Raji (cell line): ENCODE measurements around the gene PIK3R6.

Source experiments
- POLR2A ChIP-seq: IDR thresholded peaks from 2 replicates; pipeline ENCODE4 v1.6.1; 2011; ENCODE audit warnings: low read depth, low read length, control low read depth; ENCODE audit not compliant: insufficient read depth

Gene PIK3R6

DNA sequence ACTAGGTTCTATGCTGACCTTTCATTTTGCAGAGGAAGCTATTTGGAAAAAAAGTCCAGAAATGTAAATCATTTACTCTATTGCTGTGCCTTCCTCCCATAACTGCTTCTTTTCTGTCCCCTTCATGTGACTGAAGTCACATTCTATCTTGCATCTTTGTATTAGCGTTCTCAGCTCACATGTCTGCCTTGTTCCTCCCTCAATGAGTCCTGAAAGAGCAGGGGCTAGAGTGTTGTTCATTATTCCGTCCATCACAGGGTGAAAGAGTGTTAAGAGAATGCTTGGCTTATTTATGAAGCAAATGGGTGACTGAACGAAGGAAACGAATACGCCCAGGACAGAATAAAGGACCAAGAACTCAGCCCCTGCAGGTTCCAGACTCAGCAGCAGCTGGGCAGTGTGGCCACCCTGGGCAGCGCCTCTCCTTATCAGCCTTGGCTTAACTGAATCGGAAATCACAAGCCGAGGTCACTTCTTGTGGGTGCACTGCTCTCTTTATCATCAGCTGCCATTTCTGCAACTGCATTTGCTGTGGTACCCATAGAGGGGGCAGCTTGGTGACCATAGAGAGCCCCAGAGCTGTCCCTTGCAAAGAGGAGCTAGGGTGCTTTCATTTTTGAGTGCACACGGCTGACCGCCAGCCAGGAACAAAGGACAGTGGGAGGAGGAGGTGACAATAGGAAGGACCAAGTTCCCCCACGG, 1.8 kb upstream of the PIK3R6 start:
- no peak for TF ChIP-seq POLR2A

DNA sequence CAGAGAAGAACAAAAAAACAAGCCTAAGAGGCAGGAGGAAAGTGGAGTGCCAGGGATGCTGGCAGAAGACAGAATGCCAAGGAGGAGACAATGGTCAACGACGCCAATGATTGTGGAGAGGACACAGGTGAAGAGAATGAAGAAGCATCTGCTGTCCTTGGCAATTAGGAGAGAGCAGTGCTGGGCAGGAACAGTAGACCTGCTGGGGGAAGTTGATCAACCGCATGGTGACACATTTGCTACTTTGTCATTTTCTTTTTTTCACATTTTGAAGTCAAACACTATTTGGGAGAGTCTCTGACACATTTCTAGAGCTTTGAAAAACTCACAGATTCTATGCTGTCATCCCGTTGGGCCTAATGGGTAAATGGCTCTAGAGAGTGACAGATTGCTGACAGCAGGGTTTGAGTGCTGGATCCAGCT, 1.1 kb upstream of the PIK3R6 start:
- no peak for TF ChIP-seq POLR2A

DNA sequence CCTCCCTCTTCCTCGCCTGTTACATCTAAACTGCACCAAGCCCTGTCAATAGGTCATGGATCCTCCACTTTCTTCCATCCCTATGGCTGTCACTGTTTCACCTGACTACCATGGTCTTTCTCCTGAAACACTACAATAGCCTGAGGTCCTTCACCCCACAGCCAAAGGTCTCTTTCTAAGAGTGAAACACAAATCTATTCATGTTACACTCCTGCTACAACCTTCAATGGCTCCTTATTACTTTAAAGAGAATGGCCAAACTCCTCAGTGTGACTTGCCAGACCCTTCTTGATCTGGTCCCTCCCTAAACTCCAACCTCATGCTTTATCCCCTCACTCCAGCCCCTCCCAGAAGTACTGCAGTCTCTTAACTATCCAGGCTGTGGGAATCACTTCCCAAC, 618 bp upstream of the PIK3R6 start:
- TF ChIP-seq POLR2A = no peak

DNA sequence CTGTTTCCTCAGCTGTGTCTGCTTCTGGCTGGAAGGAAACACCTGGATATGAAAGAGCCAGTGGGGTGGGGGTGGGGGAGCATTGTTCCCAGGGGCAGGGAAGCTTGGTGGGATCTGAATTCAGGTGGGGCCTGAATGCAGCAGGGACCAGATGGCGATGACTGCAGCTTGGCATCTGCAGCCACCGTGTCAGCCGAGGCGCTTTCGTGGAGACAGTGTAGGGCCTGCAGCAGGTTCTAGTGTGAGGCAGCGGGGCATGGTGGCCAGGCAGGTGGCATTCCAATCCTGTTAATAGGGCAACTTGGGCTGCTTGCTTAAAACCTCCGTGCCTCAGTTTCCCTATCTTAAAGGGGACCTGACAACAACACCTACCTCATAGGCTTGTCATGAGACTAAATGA, 1.7 kb downstream of the PIK3R6 start:
- no peak for TF ChIP-seq POLR2A

DNA sequence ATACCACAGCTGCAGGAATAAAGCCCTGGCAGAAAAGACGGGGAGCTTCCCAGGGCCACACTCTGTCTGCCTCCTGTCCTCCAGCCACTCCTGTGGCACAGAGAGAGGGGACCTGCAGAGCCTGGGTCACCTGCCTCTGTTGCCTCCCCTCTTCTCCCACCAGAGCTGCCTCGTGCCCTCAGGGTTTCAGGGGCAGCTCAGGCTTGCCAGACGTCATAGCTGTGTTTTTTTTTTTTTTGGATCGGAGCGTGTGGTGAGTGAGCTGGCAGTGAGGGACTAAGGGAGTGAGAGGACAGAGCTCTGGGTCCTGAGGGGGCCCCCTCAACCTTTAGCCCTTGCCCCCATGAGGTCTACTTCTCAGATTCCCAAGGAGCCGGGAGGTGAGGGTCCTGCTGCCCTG, 2.1 kb downstream of the PIK3R6 start:
- no peak for TF ChIP-seq POLR2A

DNA sequence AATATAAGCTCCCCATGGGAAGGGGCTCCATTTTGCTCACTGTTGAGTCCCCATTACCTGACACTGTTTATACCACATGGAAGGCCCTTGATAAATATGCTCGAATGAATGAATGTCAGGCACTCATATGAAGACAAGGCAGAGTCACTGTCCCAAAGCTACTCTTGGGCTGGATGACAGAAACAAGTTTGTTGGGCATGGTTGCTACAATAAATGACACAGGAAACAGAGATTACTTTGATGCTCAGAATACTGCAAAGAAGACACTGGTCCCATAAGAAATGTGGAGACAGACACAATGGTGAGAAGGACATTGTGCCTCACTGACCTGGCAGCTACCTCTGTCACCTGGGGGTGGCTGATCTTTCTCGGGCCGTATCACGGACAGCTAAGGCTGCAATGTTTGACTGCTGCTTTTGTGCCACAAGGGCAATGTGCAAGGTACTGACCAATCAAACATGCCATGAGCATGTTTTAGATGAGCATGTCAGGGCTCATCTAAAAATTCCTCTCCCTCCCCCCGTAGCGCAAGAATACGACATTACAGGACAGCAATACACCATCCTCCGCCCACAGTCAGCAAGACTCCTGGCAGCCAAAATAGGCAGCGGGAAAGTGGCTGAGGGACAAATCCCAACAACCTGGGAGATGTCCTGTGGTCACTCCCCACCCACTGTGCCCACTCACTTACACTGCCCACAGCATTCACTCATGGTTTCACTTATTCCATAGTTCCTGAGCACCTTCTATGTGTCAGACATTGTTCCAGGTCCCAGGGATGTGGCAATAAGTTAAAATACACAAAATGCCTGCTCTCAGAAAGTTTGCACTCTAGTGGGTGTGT, 5.0 kb downstream of the PIK3R6 start:
- TF ChIP-seq POLR2A = no peak

DNA sequence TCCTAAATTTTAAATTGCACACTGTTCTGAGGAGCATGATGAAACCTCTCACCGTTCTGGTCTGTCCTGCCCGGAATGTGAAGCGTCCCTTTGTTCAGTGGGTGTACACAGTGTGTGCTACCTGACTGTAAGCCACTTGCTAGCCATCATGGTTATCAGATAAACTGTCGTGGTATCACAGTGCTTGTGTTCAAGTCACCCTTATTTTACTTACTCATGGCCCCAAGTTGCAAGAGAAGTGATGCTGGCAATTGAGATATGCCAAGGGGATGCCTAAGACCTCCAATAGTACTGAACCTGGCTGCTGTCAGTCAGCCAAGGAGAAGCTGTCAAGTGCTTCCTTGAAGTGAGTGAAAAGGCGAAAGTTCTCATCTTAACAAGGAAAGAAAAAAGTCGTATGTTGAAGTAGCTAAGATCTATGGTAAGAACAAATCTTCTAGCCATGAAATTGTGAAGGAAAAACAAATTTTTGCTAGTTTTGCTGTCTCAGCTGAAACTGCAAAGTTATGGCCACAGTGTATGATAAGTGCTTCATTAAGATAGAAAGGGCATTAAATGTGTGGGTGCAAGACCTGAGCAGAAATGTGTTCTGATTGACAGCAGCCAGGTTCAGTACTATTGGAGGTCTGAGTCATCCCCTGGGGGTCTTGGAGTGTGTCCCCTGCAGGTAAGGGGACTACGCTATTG, 5.8 kb downstream of the PIK3R6 start:
- no peak for TF ChIP-seq POLR2A

DNA sequence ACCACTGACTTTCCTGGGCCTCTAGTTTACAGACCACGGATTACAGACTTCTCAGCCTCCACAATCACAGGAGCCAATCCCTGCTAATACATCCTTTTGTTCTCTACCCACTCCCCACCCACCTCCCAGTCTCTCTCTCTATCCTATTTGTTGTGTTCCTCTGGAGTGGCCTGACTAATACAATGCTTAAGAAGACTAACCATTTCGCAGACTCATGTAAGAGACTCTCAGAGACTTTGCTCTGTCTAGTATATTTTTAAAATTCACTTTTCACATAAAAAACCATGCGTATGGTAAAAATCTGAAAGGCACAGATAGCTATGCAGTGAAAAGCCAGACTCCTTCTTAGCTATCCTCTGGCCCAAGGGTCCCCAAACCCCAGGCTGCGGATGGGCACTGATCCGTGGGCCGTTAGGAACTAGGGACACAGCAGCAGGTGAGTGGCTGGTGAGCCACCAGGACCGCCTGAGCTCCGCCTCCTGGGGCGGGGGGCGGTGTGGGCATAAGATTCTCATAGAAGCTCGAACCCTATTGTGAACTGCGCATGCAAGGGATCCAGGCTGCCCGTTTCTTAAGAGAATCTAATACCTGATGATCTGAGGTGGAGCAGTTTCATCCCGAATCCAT, 7.6 kb downstream of the PIK3R6 start:
- no peak for TF ChIP-seq POLR2A

DNA sequence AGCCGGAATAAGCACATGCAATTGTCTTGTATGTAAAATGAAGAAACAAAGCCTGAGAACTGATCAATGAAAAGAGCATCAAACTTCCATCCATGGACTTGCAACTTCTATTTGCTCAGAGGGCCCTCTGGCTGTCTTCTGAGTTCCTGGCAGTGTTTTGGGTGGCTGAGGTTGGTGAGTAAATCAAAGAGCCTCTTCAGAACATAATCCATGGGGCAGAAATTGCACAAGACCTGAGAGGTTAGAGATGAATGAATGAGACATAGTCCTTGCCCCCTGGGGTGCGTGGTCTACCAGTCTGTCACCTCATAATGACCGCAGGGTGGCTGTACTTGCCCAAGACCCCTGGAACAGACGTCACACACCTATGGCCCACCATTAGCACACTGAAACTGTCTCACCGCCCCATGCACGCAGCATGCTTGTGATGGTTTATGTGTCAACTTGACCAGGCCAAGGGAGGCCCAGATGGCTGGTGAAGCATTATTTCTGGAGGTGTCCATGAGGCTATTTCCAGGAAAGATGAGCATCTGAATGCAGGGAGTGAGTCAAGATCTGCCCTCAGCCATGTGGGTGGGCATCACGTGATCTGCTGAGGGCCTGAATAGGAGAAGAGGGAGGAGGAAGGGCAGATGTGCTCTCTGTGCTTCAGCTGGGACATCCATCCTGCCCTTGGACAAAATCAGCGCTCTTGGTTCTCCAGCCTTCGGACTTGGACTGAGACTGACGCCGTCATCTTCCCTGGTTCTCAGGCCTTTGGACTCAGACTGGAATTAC, 8.3 kb downstream of the PIK3R6 start:
- TF ChIP-seq POLR2A = no peak

DNA sequence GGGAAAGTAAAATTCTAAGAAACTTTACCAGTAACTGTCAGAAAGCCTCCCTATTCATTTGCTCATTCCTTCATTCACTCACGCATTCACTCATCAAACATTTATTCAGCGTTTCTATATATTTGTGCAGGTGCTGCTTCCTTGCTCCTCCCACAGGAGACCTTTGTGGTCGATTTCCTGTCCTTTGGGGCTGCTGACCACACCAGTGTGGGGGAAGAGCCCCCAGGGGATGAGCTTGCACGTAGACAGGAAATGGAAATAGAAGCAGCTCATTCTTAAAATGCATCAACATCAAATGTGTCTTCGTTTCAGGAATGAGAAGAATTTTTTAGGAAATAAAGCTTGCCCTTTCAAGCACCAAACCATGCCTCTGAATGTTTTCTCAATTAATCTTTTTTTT, 9.6 kb downstream of the PIK3R6 start:
- TF ChIP-seq POLR2A = no peak

DNA sequence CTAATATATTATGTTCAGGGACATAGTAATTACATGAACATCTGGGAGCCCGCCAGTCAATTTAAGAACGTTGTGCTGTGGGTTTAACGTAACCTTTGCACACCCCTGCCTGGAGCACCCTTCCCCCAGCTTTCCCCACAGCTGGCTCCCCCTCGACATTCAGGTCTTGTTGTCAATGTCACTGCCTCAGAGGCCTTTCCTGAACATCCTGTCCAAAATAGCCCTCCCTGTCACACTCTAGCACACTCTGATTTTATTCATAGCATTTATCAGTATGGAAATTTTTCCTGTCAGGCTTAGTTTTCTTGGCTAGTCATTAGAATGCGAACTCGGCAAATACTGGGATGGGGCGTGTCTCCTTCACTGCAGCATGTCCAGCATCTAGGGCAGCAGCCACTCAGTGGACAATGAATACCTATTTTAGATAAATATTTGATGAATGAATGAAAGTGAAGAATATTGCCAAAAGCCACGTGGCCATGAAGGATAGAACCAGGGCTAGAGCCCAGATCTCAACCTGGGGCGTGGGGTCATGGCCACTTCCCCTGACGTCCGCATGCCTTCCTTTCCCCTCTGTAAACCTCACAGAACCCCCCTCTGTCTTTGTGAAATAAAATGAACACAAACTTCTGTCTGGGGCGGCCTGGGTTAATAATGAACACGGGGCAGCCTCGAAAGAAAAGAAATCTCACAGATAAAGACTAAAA, 10.5 kb downstream of the PIK3R6 start:
- no peak for TF ChIP-seq POLR2A

DNA sequence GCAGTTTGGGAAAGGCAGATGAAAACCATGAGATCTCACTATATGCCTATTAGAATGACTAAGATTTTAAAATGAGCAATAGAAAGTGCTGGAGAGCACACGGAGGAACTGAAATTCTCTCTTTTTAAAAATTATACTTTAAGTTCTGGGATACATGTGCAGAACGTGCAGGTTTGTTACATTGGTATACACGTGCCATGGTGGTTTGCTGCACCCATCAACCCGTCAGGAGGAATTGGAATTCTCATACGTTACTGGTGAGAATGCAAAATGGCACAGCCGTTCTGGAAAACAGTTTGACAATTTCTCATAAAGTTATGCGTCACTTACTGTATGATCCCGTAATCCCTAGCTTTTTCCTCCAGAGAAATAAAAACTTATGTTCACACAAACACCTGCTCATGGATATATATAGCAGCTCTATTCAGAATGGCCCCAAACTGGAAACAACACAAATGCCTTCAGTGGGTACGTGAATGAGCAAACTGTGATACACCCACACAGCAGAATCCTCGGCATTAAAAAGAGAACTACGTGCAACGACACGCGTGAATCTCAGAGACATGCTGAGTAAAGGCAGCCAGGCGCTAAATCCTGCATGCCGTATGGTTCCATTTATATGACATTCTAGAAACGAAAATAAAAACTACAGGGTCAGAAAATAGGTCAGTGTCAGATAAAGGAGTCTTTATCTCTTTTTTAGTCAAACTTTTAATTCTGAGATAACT, 11.8 kb downstream of the PIK3R6 start:
- no peak for TF ChIP-seq POLR2A

DNA sequence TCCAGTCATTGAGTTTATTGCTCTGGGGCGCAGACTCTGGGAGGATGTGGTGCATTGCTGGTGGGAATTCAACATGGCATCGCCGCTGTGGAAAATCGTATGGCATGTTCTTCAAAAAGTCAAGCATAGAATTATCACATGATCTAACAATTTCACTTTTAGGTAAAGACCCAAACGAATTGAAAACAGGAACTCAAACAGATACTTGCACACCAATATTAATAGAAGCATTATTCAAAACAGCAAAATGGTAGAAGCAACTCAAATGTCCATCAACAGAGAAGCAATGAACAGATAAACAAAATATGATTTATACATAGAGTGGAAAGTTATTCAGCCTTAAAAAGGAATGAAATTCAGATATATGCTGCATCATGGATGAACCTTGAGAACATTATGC, 15.9 kb downstream of the PIK3R6 start:
- TF ChIP-seq POLR2A = no peak
